ENCODE data around the gene PLCB4.
A peak's percentile ranks its signal among the peaks of the same experiment; 100 is the strongest.

PLCB4 gene

GRCh38 chr20:9339708-9340107 is 270.8 kb downstream of the PLCB4 start:
- no peak overlapping the region for H3K27ac ChIP-seq
- H3K4me1 ChIP-seq = no peaks in the 10 kb centered on the region
- no peak overlapping the region for H2AFZ ChIP-seq
- no peaks in the 10 kb centered on the region for H3K79me2 ChIP-seq
- no peak overlapping the region for H3K4me3 ChIP-seq (ENCODE audit: low read depth, low read length)
- no peak for TF ChIP-seq CTCF (IDR thresholded peaks at IDR 0.05)
- H3K4me2 ChIP-seq (ENCODE audit: low read length) = no peak overlapping the region
- H3K36me3 ChIP-seq (ENCODE audit: control insufficient read depth, insufficient read depth, low read length) = no peaks in the 10 kb centered on the region
- no peak overlapping the region for H3K9ac ChIP-seq
- H3K9me3 ChIP-seq (ENCODE audit: control insufficient read depth, low read length) = no peaks in the 10 kb centered on the region
- H3K27me3 ChIP-seq (ENCODE audit: control insufficient read depth, insufficient read depth, low read length) = no peaks in the 10 kb centered on the region

GRCh38 chr20:9342651-9343050 is 273.8 kb downstream of the PLCB4 start:
- Histone ChIP-seq H3K27me3 (ENCODE audit: control insufficient read depth, insufficient read depth, low read length) (no peaks in the 10 kb centered on the region), H3K4me1 (no peaks in the 10 kb centered on the region)
- TF ChIP-seq CTCF (IDR thresholded peaks at IDR 0.05) = no peak

GRCh38 chr20:9344083-9344920 is 275.4 kb downstream of the PLCB4 start:
- Histone ChIP-seq H2AFZ (no peak overlapping the region), H3K36me3 (ENCODE audit: control insufficient read depth, insufficient read depth, low read length) (no peaks in the 10 kb centered on the region), H3K4me1 (no peaks in the 10 kb centered on the region), H3K4me3 (ENCODE audit: low read depth, low read length) (no peak overlapping the region), H3K79me2 (no peaks in the 10 kb centered on the region), H3K9ac (no peak overlapping the region), H3K27me3 (ENCODE audit: control insufficient read depth, insufficient read depth, low read length) (no peaks in the 10 kb centered on the region), H3K4me2 (ENCODE audit: low read length) (no peak overlapping the region), H3K9me3 (ENCODE audit: control insufficient read depth, low read length) (no peaks in the 10 kb centered on the region), H3K27ac (peak overlapping the region; percentile 15)
- TF ChIP-seq CTCF (IDR thresholded peaks at IDR 0.05) = no peak

More at GRCh38 chr20:9342651-9343050, 273.8 kb downstream of the PLCB4 start:
- Histone ChIP-seq H2AFZ (no peak overlapping the region), H3K4me2 (ENCODE audit: low read length) (no peak overlapping the region), H3K79me2 (no peaks in the 10 kb centered on the region), H3K27ac (no peak overlapping the region), H3K4me3 (ENCODE audit: low read depth, low read length) (no peak overlapping the region), H3K9me3 (ENCODE audit: control insufficient read depth, low read length) (no peaks in the 10 kb centered on the region), H3K36me3 (ENCODE audit: control insufficient read depth, insufficient read depth, low read length) (no peaks in the 10 kb centered on the region), H3K9ac (no peak overlapping the region)

- Histone ChIP-seq H3K27ac (no peak overlapping the region), H3K36me3 (ENCODE audit: control insufficient read depth, insufficient read depth, low read length) (no peaks in the 10 kb centered on the region), H3K4me3 (ENCODE audit: low read depth, low read length) (no peak overlapping the region), H3K9ac (no peak overlapping the region), H3K4me2 (ENCODE audit: low read length) (no peak overlapping the region), H2AFZ (no peak overlapping the region), H3K9me3 (ENCODE audit: control insufficient read depth, low read length) (no peaks in the 10 kb centered on the region), H3K4me1 (no peaks in the 10 kb centered on the region), H3K79me2 (no peaks in the 10 kb centered on the region), H3K27me3 (ENCODE audit: control insufficient read depth, insufficient read depth, low read length) (no peaks in the 10 kb centered on the region)
- TF ChIP-seq CTCF (IDR thresholded peaks at IDR 0.05) = no peak
Measured at GRCh38 chr20:9348316-9348715, 279.4 kb downstream of the PLCB4 start.

- Histone ChIP-seq H3K79me2 (no peaks in the 10 kb centered on the region), H3K4me1 (no peaks in the 10 kb centered on the region), H3K9ac (no peak overlapping the region), H2AFZ (no peak overlapping the region), H3K4me2 (ENCODE audit: low read length) (no peak overlapping the region), H3K9me3 (ENCODE audit: control insufficient read depth, low read length) (no peaks in the 10 kb centered on the region), H3K4me3 (ENCODE audit: low read depth, low read length) (no peak overlapping the region), H3K27ac (no peak overlapping the region), H3K36me3 (ENCODE audit: control insufficient read depth, insufficient read depth, low read length) (no peaks in the 10 kb centered on the region), H3K27me3 (ENCODE audit: control insufficient read depth, insufficient read depth, low read length) (no peaks in the 10 kb centered on the region)
- no peak for TF ChIP-seq CTCF (IDR thresholded peaks at IDR 0.05)
Measured at GRCh38 chr20:9348747-9349146, 279.9 kb downstream of the PLCB4 start.
